Type B pancreatic cell (in vitro differentiated cells): ENCODE data around the gene DNAJB1. TPM values are rescaled to one million over a fixed set of nuclear protein-coding genes. Genes with fewer than 3 reads are reported as not detected.
A peak's percentile ranks its signal among the peaks of the same experiment; 100 is the strongest.

ENCODE experiments used
- DNase-seq: peaks from one replicate; pipeline ENCODE4 v3.0.0; 2021; ENCODE audit warnings: mixed read lengths; ENCODE audit not compliant: unreplicated experiment; ENCODE audit errors: extremely low spot score
- H3K27ac Mint-ChIP-seq: 2 replicates; pipeline ENCODE4 v1.8.0; 2021; ENCODE audit warnings: mild to moderate bottlenecking, mixed read lengths
- H3K27me3 Mint-ChIP-seq: 2 replicates; pipeline ENCODE4 v1.8.0; 2021; ENCODE audit warnings: mixed read lengths
- H3K36me3 Mint-ChIP-seq: 2 replicates; pipeline ENCODE4 v1.8.0; 2021; ENCODE audit warnings: mixed read lengths
- H3K4me1 Mint-ChIP-seq: one replicate; pipeline ENCODE4 v1.8.0; 2021; ENCODE audit warnings: mixed read lengths; ENCODE audit not compliant: unreplicated experiment
- H3K4me3 Mint-ChIP-seq: 2 replicates; pipeline ENCODE4 v1.8.0; 2021; ENCODE audit warnings: mild to moderate bottlenecking, mixed read lengths
- H3K9me3 Mint-ChIP-seq: 2 replicates; pipeline ENCODE4 v1.8.0; 2021; ENCODE audit warnings: mixed read lengths
- CTCF ChIP-seq: fragments of 200-600 bp; sonication (generic); conservative IDR thresholded peaks from 2 replicates; pipeline ENCODE4 v1.5.0; 2021; ENCODE audit warnings: antibody characterized with exemption, mild to moderate bottlenecking
- total RNA-seq: library from RNA; stranded (reverse); gene quantifications from 2 replicates; pipeline ENCODE4 v1.2.1, GENCODE V29; 2021; ENCODE audit warnings: low replicate concordance

Gene DNAJB1
- total RNA-seq, 1 donor from 2014 or later, result 142 TPM

GRCh38 chr19:14515501-14516047 lies 2.6 kb downstream of the DNAJB1 start:
- Mint-ChIP-seq H3K36me3 (peaks cover 24% of the 10 kb centered on the region), H3K27me3 (no peaks in the 10 kb centered on the region), H3K9me3 (no peaks in the 10 kb centered on the region), H3K4me1 (peaks cover 40% of the 10 kb centered on the region), H3K4me3 (peak overlapping the region; percentile 94), H3K27ac (peak overlapping the region; percentile 80)
- no peak for DNase-seq
- no peak for TF ChIP-seq CTCF

- Mint-ChIP-seq H3K27ac (peak overlapping the region; percentile 80), H3K27me3 (no peaks in the 10 kb centered on the region), H3K36me3 (peaks cover 24% of the 10 kb centered on the region), H3K4me3 (peak overlapping the region; percentile 94), H3K9me3 (no peaks in the 10 kb centered on the region), H3K4me1 (peaks cover 42% of the 10 kb centered on the region)
- no peak for DNase-seq
- TF ChIP-seq CTCF, result no peak
These were observed 3.9 kb downstream of the DNAJB1 start for GRCh38 chr19:14514215-14514863.

GRCh38 chr19:14512406-14512961 lies 5.7 kb downstream of the DNAJB1 start:
- Mint-ChIP-seq H3K4me1 (peaks cover 47% of the 10 kb centered on the region), H3K36me3 (peaks cover 24% of the 10 kb centered on the region), H3K27me3 (peaks cover 2% of the 10 kb centered on the region), H3K27ac (peak overlapping the region; percentile 80), H3K4me3 (no peak overlapping the region), H3K9me3 (no peaks in the 10 kb centered on the region)
- no peak for DNase-seq
- TF ChIP-seq CTCF, result no peak

GRCh38 chr19:14511229-14511593 lies 7.0 kb downstream of the DNAJB1 start:
- peaks cover 18% of the 10 kb centered on the region for H3K36me3 Mint-ChIP-seq
- H3K27ac Mint-ChIP-seq, result peak overlapping the region; percentile 100
- peaks cover 3% of the 10 kb centered on the region for H3K27me3 Mint-ChIP-seq
- DNase-seq, result no peak
- no peak for TF ChIP-seq CTCF
- H3K9me3 Mint-ChIP-seq, result no peaks in the 10 kb centered on the region
- H3K4me1 Mint-ChIP-seq, result peaks cover 43% of the 10 kb centered on the region
- peak overlapping the region; percentile 76 for H3K4me3 Mint-ChIP-seq

GRCh38 chr19:14510311-14511228 lies 7.6 kb downstream of the DNAJB1 start:
- peak overlapping the region; percentile 100 for H3K27ac Mint-ChIP-seq
- H3K36me3 Mint-ChIP-seq, result peaks cover 11% of the 10 kb centered on the region
- H3K4me3 Mint-ChIP-seq, result peak overlapping the region; percentile 76

More at GRCh38 chr19:14510311-14511228, 7.6 kb downstream of the DNAJB1 start:
- H3K4me1 Mint-ChIP-seq, result peaks cover 42% of the 10 kb centered on the region
- H3K27me3 Mint-ChIP-seq, result peaks cover 3% of the 10 kb centered on the region
- no peak for DNase-seq
- H3K9me3 Mint-ChIP-seq, result no peaks in the 10 kb centered on the region
- TF ChIP-seq CTCF, result no peak
